Activated T-helper 1 cell treated with anti-CD3 and anti-CD28 coated beads, Interleukin-12 subunit alpha, Interleukin-12 subunit beta, Interleukin-2, Interleukin-4 antibody, amounts not matched to agents 30 ng/mL and 10 ng/mL and 1 ng/mL, durations not matched to agents 14 hours and 24 hours and 36 hours (primary cell): ENCODE measurements around the gene THSD4. TPM values are rescaled to one million over a fixed set of nuclear protein-coding genes. Genes with fewer than 3 reads are reported as not detected.

Source experiments
- DNase-seq: peaks from one replicate; pipeline ENCODE4 v3.0.0; 2021; ENCODE audit warnings: low spot score
- H3K27ac Mint-ChIP-seq: one replicate; pipeline ENCODE4 v1.8.0; 2021; ENCODE audit warnings: mild to moderate bottlenecking, mixed read lengths
- H3K27me3 Mint-ChIP-seq: one replicate; pipeline ENCODE4 v1.8.0; 2022; ENCODE audit warnings: mild to moderate bottlenecking, moderate library complexity, mixed read lengths; ENCODE audit not compliant: insufficient read depth
- H3K36me3 Mint-ChIP-seq: one replicate; pipeline ENCODE4 v1.8.0; 2021; ENCODE audit warnings: low read depth, mixed read lengths
- H3K4me1 Mint-ChIP-seq: one replicate; pipeline ENCODE4 v1.8.0; 2021; ENCODE audit warnings: low read depth, mixed read lengths
- H3K4me3 Mint-ChIP-seq: one replicate; pipeline ENCODE4 v1.8.0; 2021; ENCODE audit warnings: mild to moderate bottlenecking, moderate library complexity, mixed read lengths
- H3K9me3 Mint-ChIP-seq: one replicate; pipeline ENCODE4 v1.8.0; 2021; ENCODE audit warnings: mixed read lengths
- intact Hi-C: fragments of 100-400 bp; cut with micrococcal nuclease; formaldehyde crosslinking; loops from one replicate; pipeline ENCODE4 v1.15.1; 2024
- total RNA-seq: library from RNA; stranded (reverse); gene quantifications from 2 replicates; pipeline ENCODE4 v1.2.3, GENCODE V29; 2022

Gene THSD4
- total RNA-seq, 1 donor from 2014 or later = not detected

- intact Hi-C loops = no loop called here
- Mint-ChIP-seq H3K4me3 (no peak overlapping the region), H3K36me3 (no peaks in the 10 kb centered on the region), H3K27ac (no peak overlapping the region), H3K27me3 (peaks cover 4% of the 10 kb centered on the region), H3K9me3 (no peaks in the 10 kb centered on the region), H3K4me1 (no peaks in the 10 kb centered on the region)
- no peak for DNase-seq
Measured at GRCh38 chr15:71789616-71790015, 674.3 kb downstream of the THSD4 start.

DNA sequence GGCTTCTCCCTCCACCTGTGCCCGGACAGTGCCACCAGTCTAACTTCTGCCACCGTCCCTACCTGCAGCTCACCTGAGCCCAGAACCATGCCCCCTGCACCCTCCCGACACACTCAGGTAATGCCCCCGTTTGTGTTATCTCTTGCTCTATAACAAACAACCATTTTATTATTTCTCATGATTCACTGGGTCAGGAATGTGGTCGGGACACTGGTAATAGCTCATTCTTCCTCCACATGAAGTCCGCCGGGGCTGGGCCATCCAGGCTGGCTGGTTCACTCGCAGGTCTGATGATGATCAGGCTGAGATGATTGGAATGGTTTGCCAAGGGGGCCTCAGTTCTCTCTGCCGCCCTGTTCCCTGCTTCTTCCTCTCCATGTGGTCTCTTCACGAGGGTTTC, 674.8 kb downstream of the THSD4 start:
- DNase-seq = no peak
- Mint-ChIP-seq H3K4me1 (no peaks in the 10 kb centered on the region), H3K27ac (no peak overlapping the region), H3K36me3 (no peaks in the 10 kb centered on the region), H3K9me3 (no peaks in the 10 kb centered on the region), H3K4me3 (no peak overlapping the region), H3K27me3 (peaks cover 4% of the 10 kb centered on the region)
- intact Hi-C loops = no loop called here

DNA sequence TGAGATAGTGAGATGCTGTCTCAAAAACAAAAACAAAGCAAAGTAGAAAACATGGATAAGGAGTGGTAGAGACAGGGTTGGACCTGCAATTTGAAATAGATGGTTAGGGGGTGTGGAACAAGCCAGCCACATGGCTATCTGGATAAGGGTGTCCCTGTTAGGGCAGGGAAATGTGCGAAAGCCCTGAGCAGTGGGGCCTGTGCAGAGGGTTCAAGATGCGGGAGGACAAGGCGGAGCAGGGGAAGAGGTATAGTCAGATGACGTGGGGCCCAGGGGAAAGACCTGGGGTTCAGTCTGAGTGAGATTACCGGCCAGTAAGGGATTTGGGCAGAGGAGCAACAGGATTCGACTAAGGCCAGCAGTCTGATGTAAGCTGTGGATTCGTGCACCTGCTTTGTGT, 676.7 kb downstream of the THSD4 start:
- Mint-ChIP-seq H3K27me3 (peaks cover 4% of the 10 kb centered on the region), H3K27ac (no peak overlapping the region), H3K9me3 (no peaks in the 10 kb centered on the region), H3K4me1 (no peaks in the 10 kb centered on the region), H3K36me3 (no peaks in the 10 kb centered on the region), H3K4me3 (no peak overlapping the region)
- DNase-seq = no peak
- intact Hi-C loops = no loop called here

- no peaks in the 10 kb centered on the region for H3K4me1 Mint-ChIP-seq
- no peaks in the 10 kb centered on the region for H3K9me3 Mint-ChIP-seq
- peaks cover 4% of the 10 kb centered on the region for H3K27me3 Mint-ChIP-seq
- DNase-seq = no peak
- no peak overlapping the region for H3K27ac Mint-ChIP-seq
- H3K36me3 Mint-ChIP-seq = no peaks in the 10 kb centered on the region
- H3K4me3 Mint-ChIP-seq = no peak overlapping the region
- intact Hi-C loops = no loop called here
Measured at GRCh38 chr15:71792521-71792920, 677.2 kb downstream of the THSD4 start.

- Mint-ChIP-seq H3K27ac (no peak overlapping the region), H3K4me1 (no peaks in the 10 kb centered on the region), H3K36me3 (no peaks in the 10 kb centered on the region), H3K27me3 (no peaks in the 10 kb centered on the region), H3K9me3 (no peaks in the 10 kb centered on the region), H3K4me3 (no peak overlapping the region)
- intact Hi-C loops = no loop called here
- DNase-seq = no peak
Measured at GRCh38 chr15:71798641-71799040, 683.4 kb downstream of the THSD4 start.

DNA sequence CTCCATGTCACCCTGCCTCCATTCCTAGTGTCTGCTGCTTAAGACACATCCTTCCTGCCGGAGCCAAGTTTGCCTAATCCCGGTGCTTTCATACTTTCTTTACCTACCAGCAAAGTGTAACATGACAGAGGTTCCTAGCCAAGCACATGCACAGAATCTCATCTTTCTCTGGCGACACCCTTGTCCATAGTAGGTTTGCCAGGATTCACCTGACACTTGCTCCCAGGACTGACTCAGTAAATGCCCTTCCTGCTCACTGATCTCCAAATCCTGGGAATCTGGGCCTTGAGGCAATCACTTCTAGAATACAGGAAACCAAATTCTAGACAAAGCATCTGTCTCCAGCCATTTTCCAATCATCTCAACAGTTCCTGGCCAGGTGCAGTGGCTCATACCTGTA, 684.9 kb downstream of the THSD4 start:
- H3K36me3 Mint-ChIP-seq = no peaks in the 10 kb centered on the region
- no peak overlapping the region for H3K4me3 Mint-ChIP-seq
- H3K27ac Mint-ChIP-seq = no peak overlapping the region
- intact Hi-C loops = loop anchor here (2.0 kb wide), 1 partner anchor 351 kb away; no protein-coding TSS in a partner anchor
- no peak for DNase-seq
- no peaks in the 10 kb centered on the region for H3K4me1 Mint-ChIP-seq
- H3K9me3 Mint-ChIP-seq = no peaks in the 10 kb centered on the region
- H3K27me3 Mint-ChIP-seq = no peaks in the 10 kb centered on the region

DNA sequence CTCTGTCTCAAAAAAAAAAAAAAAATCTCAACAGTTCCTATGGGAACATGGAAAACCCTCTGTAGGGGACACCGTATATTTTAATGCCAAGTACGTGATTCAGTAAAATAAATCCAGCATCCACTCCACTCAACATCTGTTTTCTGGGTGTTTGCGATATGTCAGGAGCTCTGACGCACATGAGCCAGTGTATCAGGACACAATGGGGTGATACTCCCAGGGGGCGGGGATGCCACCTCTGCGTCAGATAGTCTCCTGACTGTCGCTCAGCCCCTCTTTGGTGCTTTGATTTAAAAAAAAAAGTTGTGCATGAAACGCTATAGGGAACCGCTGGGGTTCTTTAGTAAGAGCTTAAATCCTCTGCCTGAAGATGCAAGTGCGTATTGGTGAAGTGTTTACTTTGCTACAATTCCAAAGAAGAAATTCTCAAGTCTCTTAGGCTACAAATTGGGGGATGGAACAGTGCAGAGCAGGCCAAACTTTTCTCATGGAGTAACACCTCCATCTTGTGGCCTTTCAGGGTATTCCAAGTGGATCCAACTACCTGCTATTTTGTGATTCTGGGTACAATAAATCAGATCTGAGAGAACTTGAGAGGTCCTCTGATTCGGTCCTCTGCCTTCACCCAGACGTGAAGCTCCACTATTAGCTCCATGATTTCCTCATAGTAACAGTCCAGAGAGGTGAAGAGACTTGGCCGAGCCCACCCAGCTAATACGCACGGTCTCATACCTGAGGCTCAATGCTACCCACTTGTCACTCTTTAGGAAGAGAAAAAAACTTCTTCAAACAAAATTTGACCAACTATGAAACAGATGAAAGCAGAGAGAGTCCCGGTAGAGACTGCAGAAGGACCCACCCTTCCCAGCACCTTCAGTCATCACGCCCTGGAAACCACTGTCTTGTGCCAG, 685.8 kb downstream of the THSD4 start:
- no peak for DNase-seq
- Mint-ChIP-seq H3K9me3 (no peaks in the 10 kb centered on the region), H3K4me1 (no peaks in the 10 kb centered on the region), H3K36me3 (no peaks in the 10 kb centered on the region), H3K27me3 (no peaks in the 10 kb centered on the region), H3K4me3 (no peak overlapping the region), H3K27ac (no peak overlapping the region)
- intact Hi-C loops = loop anchor here (1.0 to 2.0 kb wide), 2 partner anchors 57 to 352 kb away; no protein-coding TSS in a partner anchor

DNA sequence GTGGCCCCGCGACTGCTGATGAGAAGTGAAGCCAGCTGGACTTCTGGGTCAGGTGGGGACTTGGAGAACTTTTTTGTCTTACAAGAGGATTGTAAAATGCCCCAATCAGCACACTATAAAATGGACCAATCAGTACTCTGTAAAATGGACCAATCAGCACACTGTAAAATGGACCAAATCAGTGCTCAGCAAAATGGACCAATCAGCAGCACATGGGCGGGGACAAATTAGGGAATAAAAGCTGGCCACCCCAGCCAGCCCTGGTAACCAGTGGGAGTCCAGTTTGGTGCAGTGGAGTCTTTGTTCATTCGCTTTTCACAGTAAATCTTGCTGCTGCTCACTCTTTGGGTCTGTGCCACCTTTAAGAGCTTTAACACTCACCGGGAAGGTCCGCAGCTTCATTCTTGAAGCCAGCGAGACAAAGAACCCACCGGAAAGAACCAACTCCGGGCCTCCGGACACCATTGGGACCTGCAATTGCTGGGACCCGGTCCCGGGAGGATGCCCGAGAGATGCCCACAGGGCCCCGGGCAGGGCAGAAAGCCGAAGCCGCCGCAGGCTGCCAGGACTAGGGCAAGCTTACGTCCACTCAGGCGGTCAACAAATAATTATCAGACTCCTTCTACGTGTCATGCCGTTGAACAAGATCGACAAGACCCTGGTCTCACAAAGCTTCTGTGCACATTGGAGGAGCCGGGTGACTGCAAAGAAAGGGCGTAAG, 686.8 kb downstream of the THSD4 start:
- intact Hi-C loops = loop anchor here (1.0 to 2.0 kb wide), 3 partner anchors 58 to 353 kb away; no protein-coding TSS in a partner anchor
- H3K27me3 Mint-ChIP-seq = no peaks in the 10 kb centered on the region
- no peaks in the 10 kb centered on the region for H3K9me3 Mint-ChIP-seq
- no peak overlapping the region for H3K27ac Mint-ChIP-seq
- no peaks in the 10 kb centered on the region for H3K36me3 Mint-ChIP-seq
- no peak overlapping the region for H3K4me3 Mint-ChIP-seq
- DNase-seq = no peak
- no peaks in the 10 kb centered on the region for H3K4me1 Mint-ChIP-seq

GRCh38 chr15:71802770-71803169, 687.5 kb downstream of the THSD4 start:
- H3K9me3 Mint-ChIP-seq = no peaks in the 10 kb centered on the region
- H3K27me3 Mint-ChIP-seq = no peaks in the 10 kb centered on the region
- no peak overlapping the region for H3K27ac Mint-ChIP-seq
- H3K36me3 Mint-ChIP-seq = no peaks in the 10 kb centered on the region
- no peaks in the 10 kb centered on the region for H3K4me1 Mint-ChIP-seq
- no peak overlapping the region for H3K4me3 Mint-ChIP-seq
- intact Hi-C loops = loop anchor here (1.0 kb wide), 1 partner anchor 353 kb away; no protein-coding TSS in a partner anchor
- peak; percentile 6 for DNase-seq

- H3K9me3 Mint-ChIP-seq = no peaks in the 10 kb centered on the region
- H3K27ac Mint-ChIP-seq = no peak overlapping the region
- DNase-seq = no peak
- no peaks in the 10 kb centered on the region for H3K4me1 Mint-ChIP-seq
- H3K36me3 Mint-ChIP-seq = no peaks in the 10 kb centered on the region
- H3K4me3 Mint-ChIP-seq = no peak overlapping the region
- H3K27me3 Mint-ChIP-seq = no peaks in the 10 kb centered on the region
- intact Hi-C loops = no loop called here
Measured at GRCh38 chr15:71804226-71804625, 689.0 kb downstream of the THSD4 start.

DNA sequence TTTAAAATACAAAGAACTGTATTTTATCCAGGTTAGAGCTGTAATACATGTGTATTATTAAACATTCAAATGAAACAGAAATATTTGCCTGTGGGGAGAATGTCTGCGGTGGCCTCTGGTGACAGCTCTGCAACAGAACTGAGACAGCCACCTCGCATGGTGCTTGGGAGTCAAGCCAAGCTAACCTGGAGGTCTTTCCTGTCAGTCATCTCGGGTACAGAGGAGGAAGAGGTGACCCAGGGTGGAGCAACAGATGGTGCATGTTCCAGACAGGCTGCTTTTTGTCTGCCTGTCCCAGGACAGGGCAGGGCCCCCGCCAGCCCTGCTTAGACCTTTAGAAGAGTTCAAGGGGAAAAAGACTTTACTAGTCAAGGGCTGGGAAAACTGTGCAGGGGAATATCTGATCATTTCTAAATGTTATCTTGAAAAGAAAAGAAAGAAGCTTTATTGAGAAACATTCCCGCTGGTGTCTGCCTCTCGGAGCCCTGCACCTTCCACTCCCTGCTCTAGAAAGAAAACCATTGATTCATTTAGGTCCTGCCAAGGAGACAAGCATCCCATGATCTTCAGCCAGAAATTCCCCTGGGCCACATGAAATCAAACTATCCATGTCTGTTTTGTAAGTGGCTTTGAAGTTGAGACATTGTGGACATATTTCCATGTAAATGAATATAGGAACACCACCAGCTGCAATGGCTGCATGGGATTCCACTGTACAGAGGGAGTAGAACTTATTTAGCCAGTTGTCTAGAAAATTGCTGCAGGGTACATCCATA, 689.6 kb downstream of the THSD4 start:
- intact Hi-C loops = no loop called here
- no peaks in the 10 kb centered on the region for H3K4me1 Mint-ChIP-seq
- DNase-seq = no peak

GRCh38 chr15:71806452-71806931, 691.2 kb downstream of the THSD4 start:
- Mint-ChIP-seq H3K4me1 (no peaks in the 10 kb centered on the region), H3K36me3 (no peaks in the 10 kb centered on the region), H3K9me3 (no peaks in the 10 kb centered on the region), H3K4me3 (no peak overlapping the region), H3K27ac (no peak overlapping the region), H3K27me3 (no peaks in the 10 kb centered on the region)
- no peak for DNase-seq
- intact Hi-C loops = no loop called here

More for the DNA sequence above, 689.6 kb downstream of the THSD4 start:
- no peak overlapping the region for H3K4me3 Mint-ChIP-seq
- no peaks in the 10 kb centered on the region for H3K36me3 Mint-ChIP-seq
- H3K27me3 Mint-ChIP-seq = no peaks in the 10 kb centered on the region
- no peaks in the 10 kb centered on the region for H3K9me3 Mint-ChIP-seq
- H3K27ac Mint-ChIP-seq = no peak overlapping the region
